NCI-H1436 (cell line): ENCODE results near the gene F2RL1.
"Not testable (repeated sequence)": the region's sequence is repeated elsewhere in the genome, so short reads cannot be mapped to it uniquely, and the experiment has no call there.

ENCODE experiments used
- DNase-seq: peaks from one replicate; lab custom pipeline; 2025; lab: John Stamatoyannopoulos, UW

F2RL1 gene

GRCh38 chr5:76850543-76851145 lies 31.8 kb downstream of the F2RL1 start:
- no peak for DNase-seq

- no peak for DNase-seq
These were observed 33.0 kb downstream of the F2RL1 start for GRCh38 chr5:76851728-76852369.

GRCh38 chr5:76852772-76853171 lies 33.9 kb downstream of the F2RL1 start:
- no peak for DNase-seq

- not testable (repeated sequence) for DNase-seq
These were observed 34.9 kb downstream of the F2RL1 start for GRCh38 chr5:76853741-76854140.

- DNase-seq = no peak
These were observed 35.8 kb downstream of the F2RL1 start for GRCh38 chr5:76854644-76855043.

GRCh38 chr5:76855501-76855900 lies 36.7 kb downstream of the F2RL1 start:
- not testable (repeated sequence) for DNase-seq

GRCh38 chr5:76855961-76856360 lies 37.1 kb downstream of the F2RL1 start:
- no peak for DNase-seq

GRCh38 chr5:76856800-76857199 lies 38.0 kb downstream of the F2RL1 start:
- not testable (repeated sequence) for DNase-seq

- DNase-seq = no peak
These were observed 40.9 kb downstream of the F2RL1 start for GRCh38 chr5:76859591-76860247.

- no peak for DNase-seq
These were observed 42.8 kb downstream of the F2RL1 start for GRCh38 chr5:76861612-76862011.

- DNase-seq = no peak
These were observed 44.2 kb downstream of the F2RL1 start for GRCh38 chr5:76863001-76863400.

GRCh38 chr5:76866503-76866902 lies 47.7 kb downstream of the F2RL1 start:
- DNase-seq = no peak

- DNase-seq = no peak
These were observed 48.2 kb downstream of the F2RL1 start for GRCh38 chr5:76867038-76867437.

GRCh38 chr5:76867827-76868693 lies 49.2 kb downstream of the F2RL1 start:
- peak; percentile 72 for DNase-seq

GRCh38 chr5:76870046-76870445 lies 51.2 kb downstream of the F2RL1 start:
- no peak for DNase-seq

GRCh38 chr5:76874088-76874581 lies 55.3 kb downstream of the F2RL1 start:
- DNase-seq = peak; percentile 95
